ENCODE measurements around the gene PAQR4. TPM values are rescaled to one million over a fixed set of nuclear protein-coding genes. Genes with fewer than 3 reads are reported as not detected.

The PAQR4 gene
- total and polyA plus RNA-seq, 2 of the 13 experiments (the other 11 are each of a cell fraction or from before 2014, with no cell fraction given) = 15.9 to 24.8 TPM

DNA sequence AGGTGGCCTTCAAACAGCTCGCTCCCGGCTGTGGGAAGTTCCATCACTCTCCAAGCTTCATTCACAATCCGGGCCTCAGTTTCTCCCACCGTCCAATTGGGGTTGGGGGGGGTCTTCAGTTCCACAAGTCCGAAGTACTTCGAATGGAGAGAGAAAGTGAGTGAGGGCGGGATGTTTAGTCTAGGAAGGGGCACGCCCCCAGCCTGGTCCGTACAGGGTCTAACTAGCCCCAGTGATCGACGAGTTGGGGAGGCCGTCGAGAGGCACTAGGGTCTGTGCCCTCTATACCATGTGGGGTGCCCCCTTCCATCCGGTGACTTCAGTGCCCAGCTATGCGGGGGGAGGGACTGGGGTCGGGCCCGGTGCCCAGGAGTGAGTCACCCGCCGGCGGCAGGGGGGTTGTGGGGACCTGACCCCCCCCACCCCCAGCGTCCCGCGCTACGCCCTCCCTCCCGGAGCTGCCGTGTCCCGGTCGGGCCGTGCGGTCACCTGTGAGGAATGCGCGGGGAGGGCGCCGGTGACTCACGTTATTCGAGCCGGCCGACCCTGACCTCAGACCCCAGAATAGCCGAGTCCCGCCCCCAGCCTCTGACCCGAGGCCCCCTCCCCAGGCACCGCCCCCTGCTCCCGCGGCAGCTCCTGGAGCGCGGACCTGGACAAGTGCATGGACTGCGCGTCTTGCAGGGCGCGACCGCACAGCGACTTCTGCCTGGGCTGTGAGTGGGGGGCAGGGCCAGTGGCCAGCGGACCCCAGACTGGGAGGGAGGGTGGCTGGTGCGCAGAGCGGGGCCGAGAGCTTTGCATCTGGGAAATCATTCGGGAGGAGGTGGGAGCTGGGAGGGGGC lies 51.7 kb downstream of the PAQR4 start (continued):
- TF ChIP-seq, protein P1, sequence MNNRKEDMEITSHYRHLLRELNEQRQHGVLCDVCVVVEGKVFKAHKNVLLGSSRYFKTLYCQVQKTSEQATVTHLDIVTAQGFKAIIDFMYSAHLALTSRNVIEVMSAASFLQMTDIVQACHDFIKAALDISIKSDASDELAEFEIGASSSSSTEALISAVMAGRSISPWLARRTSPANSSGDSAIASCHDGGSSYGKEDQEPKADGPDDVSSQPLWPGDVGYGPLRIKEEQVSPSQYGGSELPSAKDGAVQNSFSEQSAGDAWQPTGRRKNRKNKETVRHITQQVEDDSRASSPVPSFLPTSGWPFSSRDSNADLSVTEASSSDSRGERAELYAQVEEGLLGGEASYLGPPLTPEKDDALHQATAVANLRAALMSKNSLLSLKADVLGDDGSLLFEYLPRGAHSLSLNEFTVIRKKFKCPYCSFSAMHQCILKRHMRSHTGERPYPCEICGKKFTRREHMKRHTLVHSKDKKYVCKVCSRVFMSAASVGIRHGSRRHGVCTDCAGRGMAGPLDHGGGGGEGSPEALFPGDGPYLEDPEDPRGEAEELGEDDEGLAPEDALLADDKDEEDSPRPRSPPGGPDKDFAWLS (CRISPR knock-in tag; IDR thresholded peaks at IDR 0.05; ENCODE audit: borderline replicate concordance) = peak; percentile 95; the same call in 1 of the 2 replicates
- no peak for TF ChIP-seq SMARCC2 (IDR thresholded peaks at IDR 0.05)
- TF ChIP-seq, protein P2, sequence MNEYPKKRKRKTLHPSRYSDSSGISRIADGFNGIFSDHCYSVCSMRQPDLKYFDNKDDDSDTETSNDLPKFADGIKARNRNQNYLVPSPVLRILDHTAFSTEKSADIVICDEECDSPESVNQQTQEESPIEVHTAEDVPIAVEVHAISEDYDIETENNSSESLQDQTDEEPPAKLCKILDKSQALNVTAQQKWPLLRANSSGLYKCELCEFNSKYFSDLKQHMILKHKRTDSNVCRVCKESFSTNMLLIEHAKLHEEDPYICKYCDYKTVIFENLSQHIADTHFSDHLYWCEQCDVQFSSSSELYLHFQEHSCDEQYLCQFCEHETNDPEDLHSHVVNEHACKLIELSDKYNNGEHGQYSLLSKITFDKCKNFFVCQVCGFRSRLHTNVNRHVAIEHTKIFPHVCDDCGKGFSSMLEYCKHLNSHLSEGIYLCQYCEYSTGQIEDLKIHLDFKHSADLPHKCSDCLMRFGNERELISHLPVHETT (CRISPR knock-in tag; conservative IDR thresholded peaks at IDR 0.05) = peak; percentile 97; the same call in 1 of the 2 replicates
- TF ChIP-seq RBM39 (IDR thresholded peaks at IDR 0.05; ENCODE audit: low read depth, low read length, poor library complexity, severe bottlenecking) = peak; percentile 21
- TF ChIP-seq ISX (CRISPR knock-in tag; conservative IDR thresholded peaks at IDR 0.05) = 0 out of 2 replicates have a peak, but pooled peaks have one; percentile 45
- TF ChIP-seq DPF2 (CRISPR knock-in tag; IDR thresholded peaks at IDR 0.05; ENCODE audit: borderline replicate concordance, low read depth) = peak; percentile 35; the same call in 1 of the 2 replicates
- TF ChIP-seq, protein P3, sequence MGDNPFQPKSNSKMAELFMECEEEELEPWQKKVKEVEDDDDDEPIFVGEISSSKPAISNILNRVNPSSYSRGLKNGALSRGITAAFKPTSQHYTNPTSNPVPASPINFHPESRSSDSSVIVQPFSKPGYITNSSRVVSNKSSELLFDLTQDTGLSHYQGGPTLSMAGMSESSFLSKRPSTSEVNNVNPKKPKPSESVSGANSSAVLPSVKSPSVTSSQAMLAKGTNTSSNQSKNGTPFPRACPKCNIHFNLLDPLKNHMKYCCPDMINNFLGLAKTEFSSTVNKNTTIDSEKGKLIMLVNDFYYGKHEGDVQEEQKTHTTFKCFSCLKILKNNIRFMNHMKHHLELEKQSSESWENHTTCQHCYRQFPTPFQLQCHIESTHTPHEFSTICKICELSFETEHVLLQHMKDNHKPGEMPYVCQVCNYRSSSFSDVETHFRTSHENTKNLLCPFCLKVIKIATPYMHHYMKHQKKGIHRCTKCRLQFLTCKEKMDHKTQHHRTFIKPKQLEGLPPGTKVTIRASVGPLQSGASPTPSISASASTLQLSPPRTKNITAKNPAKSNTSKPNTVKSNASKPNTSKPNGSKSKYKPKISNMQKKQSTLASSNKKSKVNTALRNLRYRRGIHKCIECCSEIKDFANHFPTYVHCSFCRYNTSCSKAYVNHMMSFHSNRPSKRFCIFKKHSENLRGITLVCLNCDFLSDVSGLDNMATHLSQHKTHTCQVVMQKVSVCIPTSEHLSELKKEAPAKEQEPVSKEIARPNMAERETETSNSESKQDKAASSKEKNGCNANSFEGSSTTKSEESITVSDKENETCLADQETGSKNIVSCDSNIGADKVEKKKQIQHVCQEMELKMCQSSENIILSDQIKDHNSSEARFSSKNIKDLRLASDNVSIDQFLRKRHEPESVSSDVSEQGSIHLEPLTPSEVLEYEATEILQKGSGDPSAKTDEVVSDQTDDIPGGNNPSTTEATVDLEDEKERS (CRISPR knock-in tag; IDR thresholded peaks at IDR 0.05) = 0 out of 2 replicates have a peak, but pooled peaks have one; percentile 34
- TF ChIP-seq FOXO1 (CRISPR knock-in tag; IDR thresholded peaks at IDR 0.05) = peak; percentile 19; the same call in 1 of the 2 replicates
- peak; percentile 38 for TF ChIP-seq KDM5B (CRISPR knock-in tag; IDR thresholded peaks at IDR 0.05; ENCODE audit: borderline replicate concordance)
- peak; percentile 26; the same call in 1 of the 2 replicates for TF ChIP-seq AHR (CRISPR knock-in tag; IDR thresholded peaks at IDR 0.05)
- 0 out of 2 replicates have a peak, but pooled peaks have one; percentile 28 for TF ChIP-seq ZFP37 (CRISPR knock-in tag; IDR thresholded peaks at IDR 0.05; ENCODE audit: borderline replicate concordance)
- TF ChIP-seq ZNF614 (CRISPR knock-in tag; IDR thresholded peaks at IDR 0.05; ENCODE audit: borderline replicate concordance) = no peak
- no peak; the same call in 1 of the 2 replicates for TF ChIP-seq ZNF879 (CRISPR knock-in tag; IDR thresholded peaks at IDR 0.05)
- TF ChIP-seq ZNF589 (CRISPR knock-in tag; conservative IDR thresholded peaks at IDR 0.05) = 0 out of 2 replicates have a peak, but pooled peaks have one; percentile 49
- TF ChIP-seq ISL2 (CRISPR knock-in tag; IDR thresholded peaks at IDR 0.05) = peak; percentile 71
- no peak for TF ChIP-seq ZNF468 (CRISPR knock-in tag; IDR thresholded peaks at IDR 0.05)
- TF ChIP-seq, protein P4, sequence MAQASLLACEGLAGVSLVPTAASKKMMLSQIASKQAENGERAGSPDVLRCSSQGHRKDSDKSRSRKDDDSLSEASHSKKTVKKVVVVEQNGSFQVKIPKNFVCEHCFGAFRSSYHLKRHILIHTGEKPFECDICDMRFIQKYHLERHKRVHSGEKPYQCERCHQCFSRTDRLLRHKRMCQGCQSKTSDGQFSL (CRISPR knock-in tag; IDR thresholded peaks at IDR 0.05) = peak; percentile 83
- TF ChIP-seq ESRRA (CRISPR knock-in tag; IDR thresholded peaks at IDR 0.05; ENCODE audit: low read depth) = peak; percentile 15; the same call in 1 of the 2 replicates
- TF ChIP-seq ZMYM4 (CRISPR knock-in tag; IDR thresholded peaks at IDR 0.05) = peak; percentile 53; the same call in 1 of the 2 replicates
- TF ChIP-seq POLR2AphosphoS2 (IDR thresholded peaks at IDR 0.05; ENCODE audit: low read depth, low read length) = peak; percentile 91
- TF ChIP-seq ZNF33B (CRISPR knock-in tag; IDR thresholded peaks at IDR 0.05) = no peak
- TF ChIP-seq ZNF605 (CRISPR knock-in tag; IDR thresholded peaks at IDR 0.05) = no peak
- no peak for TF ChIP-seq NFE2L2 (IDR thresholded peaks at IDR 0.05; ENCODE audit: low read length)
- no peak for TF ChIP-seq SMARCE1 (IDR thresholded peaks at IDR 0.05; ENCODE audit: borderline replicate concordance)
